HG03159 (cell line): Measurements from ENCODE around the gene SEMA4C.

Experiments used
- ATAC-seq: cut with Tn5 transposase; IDR thresholded peaks from one replicate; pipeline ENCODE4 v1.9.1; 2021; ENCODE audit warnings: mild to moderate bottlenecking, moderate library complexity; ENCODE audit not compliant: unreplicated experiment

Gene SEMA4C

DNA sequence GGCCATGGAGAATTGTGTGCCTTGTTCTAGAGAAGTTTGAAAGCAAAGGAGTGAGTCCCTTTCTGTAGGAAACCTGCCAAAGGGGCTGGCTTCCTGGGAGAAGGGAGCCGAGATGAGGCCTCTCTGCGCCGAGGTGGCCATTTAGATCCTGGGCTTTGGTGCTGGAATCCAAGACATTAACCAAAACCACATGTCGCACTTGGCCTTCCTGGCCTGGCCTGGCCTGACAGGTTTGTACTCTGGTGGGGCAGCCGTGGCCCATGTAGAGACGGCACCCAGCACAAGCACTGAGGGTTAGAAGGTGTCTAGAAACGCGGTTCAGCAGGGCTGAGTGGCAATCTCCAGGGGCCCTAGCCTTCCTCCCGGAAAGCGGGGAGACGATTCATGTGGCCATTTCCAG is 46.7 kb downstream of the SEMA4C start:
- ATAC-seq: no peak

DNA sequence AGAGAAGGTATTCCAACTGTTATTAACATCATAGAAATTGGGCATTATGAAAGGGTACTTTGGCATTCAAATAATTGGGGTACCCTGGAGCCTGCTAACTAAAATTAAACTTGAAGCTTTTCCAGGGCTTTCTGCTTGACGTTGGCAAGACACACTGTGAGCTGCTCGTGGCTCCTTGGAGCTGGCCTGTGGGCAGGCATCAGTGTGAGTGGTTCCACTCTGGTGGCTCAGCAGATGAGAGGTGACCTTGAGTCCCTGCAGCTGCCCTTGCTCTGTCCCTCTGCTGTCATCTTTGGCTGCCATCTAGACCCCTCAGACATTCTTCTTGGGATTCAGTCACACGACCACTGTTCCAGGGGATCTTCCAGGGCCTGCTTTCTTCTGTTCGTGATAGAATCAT is 47.1 kb downstream of the SEMA4C start:
- ATAC-seq: no peak

DNA sequence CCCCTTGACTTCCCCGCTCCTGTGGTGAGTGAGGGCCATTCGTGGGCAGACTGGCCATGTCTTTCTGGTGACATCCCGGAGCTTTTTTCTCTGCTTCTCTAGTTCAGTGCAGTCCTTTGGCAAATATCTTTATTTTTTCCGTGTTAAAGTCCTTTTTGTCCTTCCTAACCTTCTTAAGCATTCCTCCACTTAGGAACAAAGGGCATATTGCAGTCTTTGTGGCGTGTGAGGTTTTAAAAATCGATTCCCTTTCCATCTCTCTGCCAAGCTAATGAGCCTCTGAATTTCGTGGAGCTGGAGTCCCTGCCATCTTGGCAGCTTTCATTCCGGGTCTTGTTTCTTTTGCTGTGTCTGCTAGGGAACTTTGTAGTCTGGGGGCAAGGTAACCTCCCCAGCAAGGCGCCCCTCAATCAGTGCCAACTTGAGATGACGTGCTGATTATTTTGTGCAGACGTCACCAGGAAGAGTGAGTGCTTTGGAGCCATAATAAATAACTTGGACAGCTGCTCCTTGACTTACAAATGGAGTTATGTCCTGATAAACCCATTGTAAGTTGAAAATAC is 48.7 kb downstream of the SEMA4C start:
- no peak for ATAC-seq

DNA sequence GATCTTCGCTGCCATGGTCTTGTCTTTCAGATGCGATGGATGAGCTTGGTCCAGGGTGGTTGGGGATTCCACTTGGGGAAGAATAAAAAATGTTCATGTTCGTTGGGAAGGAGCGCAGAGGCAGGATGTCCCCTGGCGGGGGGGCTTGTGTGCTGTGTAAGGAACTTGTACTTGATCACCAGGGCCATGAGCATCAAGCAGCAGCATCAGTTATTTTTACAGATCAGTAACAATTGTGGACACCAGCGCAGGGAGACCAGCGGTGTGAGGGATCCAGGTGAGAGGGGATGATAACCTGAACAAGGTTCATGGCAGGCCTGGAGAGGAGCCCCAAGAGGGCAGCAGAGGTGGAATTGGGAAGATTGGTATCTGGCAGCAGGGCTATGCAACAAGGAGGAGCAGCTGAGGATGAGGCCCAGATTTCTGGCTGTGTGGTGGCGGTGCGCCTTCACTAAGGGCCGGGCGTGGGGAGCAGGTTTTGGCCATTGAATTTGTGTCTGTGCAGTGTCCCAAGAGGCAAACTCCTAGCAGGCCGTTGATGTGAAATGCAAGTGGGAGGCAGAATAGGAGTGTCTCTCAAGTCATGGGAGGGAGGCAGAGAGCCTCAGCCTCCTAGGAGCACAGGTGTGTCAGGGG is 49.9 kb downstream of the SEMA4C start:
- no peak for ATAC-seq

DNA sequence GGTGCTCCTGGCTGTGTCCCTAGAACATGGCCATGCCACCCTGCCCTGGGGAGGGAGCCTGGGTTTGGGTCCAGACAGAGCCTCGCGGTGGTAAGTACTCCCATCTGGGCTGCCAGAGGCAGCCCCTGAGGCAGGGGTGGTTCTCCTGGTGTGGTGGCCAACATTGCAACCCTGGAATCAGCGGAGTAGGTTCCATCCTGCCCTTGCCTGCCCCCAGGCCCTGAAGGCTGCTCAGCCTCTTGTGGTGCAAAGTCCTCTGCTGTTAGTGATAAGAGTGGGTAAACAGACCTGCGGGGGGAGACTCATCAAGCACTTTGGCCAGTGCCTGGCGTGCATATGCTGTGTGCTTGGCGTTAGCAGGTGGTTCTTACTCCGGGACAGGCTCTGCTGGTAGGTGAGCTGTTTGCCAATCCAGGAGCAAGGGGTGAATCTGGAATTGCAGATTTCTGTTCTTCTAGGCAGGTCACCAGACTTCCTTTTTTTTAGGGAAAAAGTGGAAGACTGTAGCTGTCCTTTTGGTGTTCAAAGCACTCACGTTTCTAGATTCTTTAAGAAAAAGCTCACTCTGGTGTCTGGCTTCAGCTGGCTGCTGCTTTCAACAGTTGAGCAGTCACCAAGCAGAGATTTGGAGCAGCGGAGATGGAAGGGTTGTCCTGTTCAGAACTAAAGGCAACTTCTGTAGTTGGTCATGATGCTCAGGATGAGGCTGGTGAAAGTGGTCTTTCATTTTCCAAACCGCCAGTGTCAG is 50.6 kb downstream of the SEMA4C start:
- no peak for ATAC-seq

DNA sequence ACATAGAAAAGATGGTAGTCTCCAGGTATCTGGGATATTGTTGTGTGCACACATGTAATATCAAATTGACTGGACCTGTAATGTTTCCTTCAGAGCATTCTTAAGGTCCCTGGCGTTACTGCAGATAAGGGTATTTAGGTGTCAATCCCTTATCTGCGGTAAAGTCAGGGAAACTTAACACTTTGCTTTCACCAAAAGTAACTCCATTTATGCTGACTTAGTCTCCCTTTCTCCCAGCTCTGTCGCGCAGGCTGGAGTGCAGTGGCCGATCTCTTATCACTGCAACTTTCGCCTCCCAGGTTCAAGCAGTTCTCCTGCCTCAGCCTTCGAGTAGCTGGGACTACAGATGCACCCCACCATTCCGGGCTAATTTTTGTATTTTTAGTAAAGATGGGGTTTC is 52.0 kb downstream of the SEMA4C start:
- ATAC-seq: no peak

DNA sequence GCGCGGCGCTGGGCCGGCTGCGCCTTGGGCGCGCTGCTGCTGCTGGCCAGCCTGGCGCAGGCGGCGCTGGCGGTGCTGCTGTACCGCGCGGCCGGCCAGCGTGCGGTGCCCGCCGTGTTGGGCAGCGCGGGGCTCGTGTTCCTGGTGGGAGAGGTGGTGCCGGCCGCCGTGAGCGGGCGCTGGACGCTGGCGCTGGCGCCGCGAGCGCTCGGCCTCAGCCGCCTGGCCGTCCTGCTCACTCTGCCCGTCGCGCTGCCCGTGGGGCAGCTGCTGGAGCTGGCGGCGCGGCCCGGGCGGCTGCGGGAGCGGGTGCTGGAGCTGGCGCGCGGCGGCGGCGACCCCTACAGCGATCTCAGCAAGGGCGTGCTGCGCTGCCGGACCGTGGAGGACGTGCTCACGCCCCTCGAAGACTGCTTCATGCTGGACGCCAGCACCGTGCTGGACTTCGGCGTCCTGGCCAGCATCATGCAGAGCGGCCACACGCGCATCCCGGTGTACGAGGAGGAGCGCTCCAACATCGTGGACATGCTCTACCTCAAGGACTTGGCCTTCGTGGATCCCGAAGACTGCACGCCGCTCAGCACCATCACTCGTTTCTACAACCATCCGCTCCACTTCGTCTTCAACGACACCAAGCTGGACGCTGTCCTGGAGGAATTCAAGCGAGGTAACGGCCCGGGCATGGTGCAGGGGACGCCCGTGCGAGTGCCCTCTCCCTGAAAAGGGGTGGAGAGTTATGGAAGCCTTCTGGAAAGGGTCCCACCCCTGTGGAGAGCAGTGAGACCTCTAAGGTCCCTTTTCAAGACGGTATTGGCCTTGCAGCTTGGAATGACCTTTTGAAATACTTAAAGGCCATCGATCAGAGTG is 52.8 kb downstream of the SEMA4C start:
- no peak for ATAC-seq

DNA sequence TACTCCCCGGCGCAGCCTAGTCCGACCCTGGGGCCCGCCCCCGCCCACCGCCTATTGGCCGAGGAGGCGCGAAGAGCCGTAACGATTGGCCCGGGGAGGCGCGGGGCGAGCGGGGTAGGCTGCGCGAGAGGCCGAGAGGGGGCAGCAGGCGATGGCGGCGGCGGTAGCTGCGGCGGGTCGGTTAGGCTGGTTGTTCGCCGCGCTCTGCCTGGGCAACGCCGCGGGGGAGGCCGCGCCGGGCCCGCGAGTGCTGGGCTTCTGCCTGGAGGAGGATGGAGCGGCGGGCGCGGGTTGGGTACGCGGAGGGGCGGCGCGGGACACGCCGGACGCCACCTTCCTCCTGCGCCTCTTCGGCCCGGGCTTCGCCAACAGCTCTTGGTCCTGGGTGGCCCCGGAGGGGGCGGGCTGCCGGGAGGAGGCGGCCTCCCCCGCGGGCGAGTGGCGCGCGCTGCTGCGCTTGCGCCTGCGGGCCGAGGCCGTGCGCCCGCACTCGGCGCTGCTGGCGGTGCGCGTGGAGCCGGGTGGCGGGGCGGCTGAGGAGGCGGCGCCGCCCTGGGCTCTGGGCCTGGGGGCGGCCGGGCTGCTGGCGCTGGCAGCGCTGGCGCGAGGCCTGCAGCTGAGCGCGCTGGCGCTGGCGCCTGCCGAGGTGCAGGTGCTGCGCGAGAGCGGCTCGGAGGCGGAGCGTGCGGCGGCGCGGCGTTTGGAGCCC is 53.6 kb downstream of the SEMA4C start, which contains the start of gene CNNM3:
CNNM3 (plus strand) TSS at position 142 of the 709 bp plus-strand sequence; CDS start at position 152, 10 bp downstream.
- peak; percentile 89 for ATAC-seq

DNA sequence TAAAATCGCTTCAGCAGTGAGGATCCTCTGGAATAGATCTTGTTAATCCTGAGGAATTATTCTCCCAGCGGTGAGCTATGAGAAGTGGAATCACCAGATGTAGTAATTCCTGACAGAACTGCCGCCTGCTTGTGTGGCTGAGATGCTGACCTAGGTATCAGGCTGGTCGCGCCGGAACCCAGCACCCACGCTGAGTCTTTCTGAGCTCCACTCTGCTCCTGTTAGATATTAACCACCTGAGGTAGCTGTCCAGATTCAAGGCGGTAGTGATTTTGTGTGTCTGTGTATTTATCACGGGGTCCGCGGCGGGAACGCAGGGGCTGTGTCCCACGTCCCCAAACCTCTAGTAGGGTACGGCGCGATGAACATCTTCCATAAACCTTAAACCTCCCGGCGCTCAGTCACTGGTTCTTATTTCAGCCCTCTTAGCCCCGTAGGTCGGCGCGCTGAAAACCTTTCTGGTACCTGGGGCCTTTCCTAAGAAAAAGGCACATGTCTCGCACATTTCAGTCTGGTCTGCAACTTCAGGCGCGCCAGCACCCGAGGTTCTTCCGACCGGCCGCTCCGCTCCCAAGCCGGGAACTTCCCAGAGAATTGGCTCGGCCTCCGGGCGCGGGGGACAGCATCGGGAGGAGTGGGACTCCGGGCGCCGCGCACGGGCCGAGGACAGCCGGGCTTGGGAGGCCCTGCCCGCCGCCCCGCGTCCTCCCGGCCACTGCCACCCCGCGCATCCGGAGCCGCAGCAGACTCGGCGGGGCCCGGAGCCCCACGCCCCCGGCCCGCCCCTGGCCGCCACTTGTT is 54.4 kb downstream of the SEMA4C start:
- ATAC-seq: peak; percentile 13

DNA sequence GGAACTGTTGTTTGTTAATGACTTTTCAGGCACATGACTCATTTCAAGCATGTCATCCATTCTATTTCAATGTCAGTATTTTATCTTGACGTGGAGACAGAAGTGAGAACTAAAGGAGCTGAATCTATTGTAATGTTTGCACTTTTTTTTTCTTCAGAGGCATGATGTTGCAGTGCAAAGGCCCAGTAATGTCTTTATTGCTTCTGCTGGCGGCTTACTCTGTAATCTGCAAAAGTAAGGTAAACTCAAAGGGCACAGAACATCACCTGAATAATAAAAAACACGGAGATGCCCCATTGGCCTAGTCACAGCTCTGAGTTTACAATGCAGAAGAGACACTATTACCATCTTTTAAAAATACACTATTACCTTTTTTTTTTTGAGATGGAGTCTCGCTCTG is 56.2 kb downstream of the SEMA4C start:
- no peak for ATAC-seq

DNA sequence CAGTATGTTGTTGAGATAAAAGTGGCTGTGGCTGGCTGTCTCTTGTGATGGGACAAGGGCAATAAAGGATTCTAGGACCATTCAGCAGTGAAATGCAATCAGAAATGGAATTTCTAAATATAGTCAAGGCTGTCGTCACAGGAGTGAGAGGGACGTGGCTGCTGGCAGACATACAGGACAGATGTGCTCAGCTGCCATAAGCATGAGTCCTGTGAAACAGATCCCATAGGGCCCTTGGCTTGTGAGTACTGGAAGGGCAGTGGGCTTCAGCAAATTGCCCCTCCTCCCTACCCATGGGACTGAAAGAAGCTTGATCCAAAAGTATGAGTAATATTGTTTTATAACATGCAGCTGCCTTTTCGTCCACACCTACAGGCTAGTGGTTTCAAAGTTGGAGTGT is 58.0 kb downstream of the SEMA4C start:
- no peak for ATAC-seq

DNA sequence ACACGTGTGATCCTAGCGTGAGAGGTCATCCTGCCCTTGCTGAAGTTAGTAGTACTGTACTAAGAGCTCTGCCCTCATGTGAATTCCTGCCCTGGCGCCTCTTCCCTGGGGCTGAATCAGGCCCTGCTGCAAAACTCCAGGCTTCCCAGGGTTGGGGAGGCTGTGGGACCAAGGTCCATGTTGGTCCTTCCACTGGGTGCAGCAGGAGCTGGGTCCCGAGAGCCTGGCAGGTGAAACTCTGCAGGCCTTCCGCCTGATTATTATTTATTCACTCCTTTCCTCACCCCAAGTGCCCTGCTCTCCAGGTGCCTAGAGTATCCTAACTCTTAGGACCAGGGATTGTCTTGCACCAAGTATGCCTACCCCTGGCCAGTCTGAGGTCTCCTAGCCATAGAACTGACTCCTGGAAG is 59.1 kb downstream of the SEMA4C start:
- ATAC-seq: no peak

DNA sequence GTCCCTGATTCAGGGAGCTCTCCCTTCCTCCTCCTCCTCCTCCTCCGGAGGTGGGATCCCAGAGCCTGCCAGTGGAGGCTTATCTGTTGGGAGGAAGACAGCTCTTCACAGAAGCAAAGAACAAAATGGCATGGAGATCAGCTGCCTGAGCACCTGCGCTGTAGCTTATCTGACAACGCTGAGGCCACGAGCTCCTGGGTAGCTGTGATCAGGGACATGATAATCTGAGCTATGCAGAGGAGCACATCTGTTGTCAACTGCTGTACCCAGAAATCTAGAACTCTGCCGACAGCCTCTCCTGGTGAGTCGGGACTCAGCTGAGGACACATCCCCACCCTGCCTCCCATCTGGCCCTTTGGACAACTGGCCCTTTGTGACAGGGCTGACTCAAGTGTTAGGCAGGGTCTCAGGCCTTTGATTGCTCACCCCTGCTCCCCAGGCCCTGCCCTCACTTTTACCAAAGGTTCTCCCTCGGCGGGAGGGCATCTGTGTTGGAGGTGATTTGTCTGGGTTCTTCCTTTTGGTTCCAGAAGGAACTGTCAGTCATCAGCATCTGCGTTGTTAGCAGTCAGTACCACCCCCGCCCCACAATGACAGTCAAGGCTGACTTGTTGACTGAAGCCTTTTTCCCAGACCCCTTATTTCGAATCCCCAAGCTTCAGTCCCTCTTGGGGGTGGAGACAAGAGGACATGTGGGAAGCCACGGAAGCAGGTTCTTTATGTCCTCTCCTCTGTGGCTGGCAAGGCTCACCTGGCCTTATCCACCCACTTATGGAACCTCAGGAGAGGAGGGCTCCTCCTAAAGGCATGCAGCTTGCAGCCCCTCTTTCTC is 59.7 kb downstream of the SEMA4C start:
- no peak for ATAC-seq
